MM.1S (cell line): ENCODE results near the gene NR6A1.

ENCODE experiments used
- EZH2 ChIP-seq: fragments of 300-600 bp; sonication (generic); optimal IDR thresholded peaks from 2 replicates; pipeline ENCODE3; 2017; ENCODE audit warnings: low read depth, mild to moderate bottlenecking, antibody characterized with exemption, low read length, mixed read lengths
- EZH2phosphoT487 ChIP-seq: fragments of 300-600 bp; sonication (generic); IDR thresholded peaks from 2 replicates; pipeline ENCODE4 v1.6.1; 2018; ENCODE audit warnings: antibody characterized with exemption, low read length
- TF ChIP-seq, protein P1 (sequence below): fragments of 300-600 bp; sonication (generic); IDR thresholded peaks from 2 replicates; pipeline ENCODE4 v1.5.1; 2016; ENCODE audit warnings: antibody characterized with exemption, low read length, mixed read lengths

DNA sequence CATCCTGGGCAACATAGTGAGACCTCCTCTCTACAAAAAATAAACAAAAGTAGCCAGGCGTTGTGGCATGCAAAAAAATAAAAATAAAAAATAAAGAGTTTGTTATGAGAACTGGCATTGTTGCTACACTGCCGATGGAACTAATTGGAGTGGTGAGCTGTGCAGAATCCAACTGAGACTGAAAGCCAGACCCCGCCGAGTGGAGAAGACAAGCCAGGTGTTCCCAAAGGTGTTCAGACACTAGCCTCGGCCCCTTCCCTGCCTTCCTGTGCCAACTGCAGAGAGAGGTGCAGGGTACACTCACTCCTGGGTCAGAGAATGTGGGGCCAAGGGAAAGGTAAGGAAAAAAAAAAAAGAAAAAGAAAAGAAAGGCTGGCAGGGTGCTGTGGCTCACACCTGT is 44.5 kb upstream of the NR6A1 start:
- TF ChIP-seq, protein P1, sequence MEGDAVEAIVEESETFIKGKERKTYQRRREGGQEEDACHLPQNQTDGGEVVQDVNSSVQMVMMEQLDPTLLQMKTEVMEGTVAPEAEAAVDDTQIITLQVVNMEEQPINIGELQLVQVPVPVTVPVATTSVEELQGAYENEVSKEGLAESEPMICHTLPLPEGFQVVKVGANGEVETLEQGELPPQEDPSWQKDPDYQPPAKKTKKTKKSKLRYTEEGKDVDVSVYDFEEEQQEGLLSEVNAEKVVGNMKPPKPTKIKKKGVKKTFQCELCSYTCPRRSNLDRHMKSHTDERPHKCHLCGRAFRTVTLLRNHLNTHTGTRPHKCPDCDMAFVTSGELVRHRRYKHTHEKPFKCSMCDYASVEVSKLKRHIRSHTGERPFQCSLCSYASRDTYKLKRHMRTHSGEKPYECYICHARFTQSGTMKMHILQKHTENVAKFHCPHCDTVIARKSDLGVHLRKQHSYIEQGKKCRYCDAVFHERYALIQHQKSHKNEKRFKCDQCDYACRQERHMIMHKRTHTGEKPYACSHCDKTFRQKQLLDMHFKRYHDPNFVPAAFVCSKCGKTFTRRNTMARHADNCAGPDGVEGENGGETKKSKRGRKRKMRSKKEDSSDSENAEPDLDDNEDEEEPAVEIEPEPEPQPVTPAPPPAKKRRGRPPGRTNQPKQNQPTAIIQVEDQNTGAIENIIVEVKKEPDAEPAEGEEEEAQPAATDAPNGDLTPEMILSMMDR = no peak
- TF ChIP-seq EZH2phosphoT487 (no peak), EZH2 (no peak)
